GM08714 (cell line): ENCODE measurements around the gene RAB1A.
A peak's percentile ranks its signal among the peaks of the same experiment; 100 is the strongest.
"Not testable (repeated sequence)": the region's sequence is repeated elsewhere in the genome, so short reads cannot be mapped to it uniquely, and the experiment has no call there.

Source experiments
- H3K4me3 ChIP-seq: fragments of 200-500 bp; sonication (Bioruptor generic); 2 replicates; pipeline ENCODE4 v1.5.1; 2014; ENCODE audit warnings: mild to moderate bottlenecking, low read length, inconsistent platforms
- ZNF274 ChIP-seq: IDR thresholded peaks from 2 replicates; pipeline ENCODE4 v1.6.1; 2012; ENCODE audit warnings: mild to moderate bottlenecking, low read depth, low read length

The RAB1A gene

GRCh38 chr2:65129826-65130663 lies at the start of gene RAB1A:
TSS of gene RAB1A (minus strand) at chr2:65130106. CDS start at chr2:65129915, 191 bp downstream.
- H3K4me3 ChIP-seq = peak within 1 kb of the TSS; percentile 100
- TF ChIP-seq ZNF274 = no peak

- H3K4me3 ChIP-seq = no peak overlapping the region
- no peak for TF ChIP-seq ZNF274
These were observed 48.0 kb upstream of the RAB1A start for GRCh38 chr2:65177751-65178442.

- no peak for TF ChIP-seq ZNF274
- no peak overlapping the region for H3K4me3 ChIP-seq
These were observed 46.1 kb upstream of the RAB1A start for GRCh38 chr2:65175894-65176530.

GRCh38 chr2:65174031-65174430 lies 44.1 kb upstream of the RAB1A start:
- H3K4me3 ChIP-seq = not testable (repeated sequence)

- H3K4me3 ChIP-seq = no peak overlapping the region
- TF ChIP-seq ZNF274 = no peak
These were observed 43.3 kb upstream of the RAB1A start for GRCh38 chr2:65172994-65173790.

GRCh38 chr2:65170611-65171477 lies 40.9 kb upstream of the RAB1A start:
- H3K4me3 ChIP-seq = not testable (repeated sequence)

- H3K4me3 ChIP-seq = no peak overlapping the region
- no peak for TF ChIP-seq ZNF274
These were observed 39.8 kb upstream of the RAB1A start for GRCh38 chr2:65169760-65170136.

- TF ChIP-seq ZNF274 = no peak
- no peak overlapping the region for H3K4me3 ChIP-seq
These were observed 35.7 kb upstream of the RAB1A start for GRCh38 chr2:65165558-65165957.

- H3K4me3 ChIP-seq = no peak overlapping the region
- TF ChIP-seq ZNF274 = no peak
These were observed 34.6 kb upstream of the RAB1A start for GRCh38 chr2:65164426-65164891.

GRCh38 chr2:65161551-65162100 lies 31.7 kb upstream of the RAB1A start:
- H3K4me3 ChIP-seq = no peak overlapping the region
- no peak for TF ChIP-seq ZNF274

- TF ChIP-seq ZNF274 = no peak
- no peak overlapping the region for H3K4me3 ChIP-seq
These were observed 30.0 kb upstream of the RAB1A start for GRCh38 chr2:65159906-65160305.

- TF ChIP-seq ZNF274 = no peak
- no peak overlapping the region for H3K4me3 ChIP-seq
These were observed 29.4 kb upstream of the RAB1A start for GRCh38 chr2:65159261-65159660.

GRCh38 chr2:65158557-65158956 lies 28.7 kb upstream of the RAB1A start:
- TF ChIP-seq ZNF274 = no peak
- no peak overlapping the region for H3K4me3 ChIP-seq

GRCh38 chr2:65157856-65158255 lies 27.9 kb upstream of the RAB1A start:
- H3K4me3 ChIP-seq = not testable (repeated sequence)
